ENCODE data around the gene POLR3C.
"Not testable (repeated sequence)": the region's sequence is repeated elsewhere in the genome, so short reads cannot be mapped to it uniquely, and the experiment has no call there.

The POLR3C gene

DNA sequence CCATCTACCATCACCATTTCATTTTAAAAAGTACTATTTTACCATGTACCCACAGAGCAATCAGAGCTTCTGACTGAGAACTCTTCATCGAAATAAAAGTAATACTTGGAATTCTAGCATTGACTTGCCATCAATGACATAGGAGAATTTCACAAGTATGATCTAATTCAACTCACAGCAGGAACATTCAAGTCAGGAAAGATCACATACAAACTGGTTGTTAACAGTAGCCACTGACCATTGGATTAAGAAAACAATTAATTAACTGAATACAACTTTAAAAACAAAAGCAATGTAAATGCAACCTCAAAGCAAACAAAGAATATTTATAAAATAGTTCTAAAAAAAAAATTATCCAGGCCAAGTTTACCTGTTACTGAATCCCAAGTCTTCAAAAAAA is 18.9 kb upstream of the POLR3C start:
- H3K9me3 ChIP-seq (ENCODE audit: insufficient read depth, low read length), result no peaks in the 10 kb centered on the region
- H4K20me1 ChIP-seq (ENCODE audit: insufficient read depth, low read length), result peaks cover 59% of the 10 kb centered on the region
- no peak overlapping the region for H3K4me3 ChIP-seq (ENCODE audit: low read length)
- H3K4me2 ChIP-seq (ENCODE audit: low read length), result no peak overlapping the region
- H3K4me1 ChIP-seq (ENCODE audit: low read length), result peaks cover 12% of the 10 kb centered on the region; the same call in 1 of the 2 replicates
- H3K36me3 ChIP-seq (replicated peaks; ENCODE audit: low read depth, low read length), result peaks cover 3% of the 10 kb centered on the region
- no peak overlapping the region for H3K9ac ChIP-seq (ENCODE audit: low read length)
- no peaks in the 10 kb centered on the region for H3K27me3 ChIP-seq (ENCODE audit: low read depth, low read length)
- peaks cover 90% of the 10 kb centered on the region for H3K79me2 ChIP-seq (ENCODE audit: low read length)
- no peak overlapping the region for H2AFZ ChIP-seq (ENCODE audit: low read depth, low read length)
- H3K27ac ChIP-seq (ENCODE audit: low read length), result no peak overlapping the region
- TF ChIP-seq EZH2phosphoT487 (IDR thresholded peaks at IDR 0.05; ENCODE audit: low read depth), result no peak
- TF ChIP-seq, protein P1, sequence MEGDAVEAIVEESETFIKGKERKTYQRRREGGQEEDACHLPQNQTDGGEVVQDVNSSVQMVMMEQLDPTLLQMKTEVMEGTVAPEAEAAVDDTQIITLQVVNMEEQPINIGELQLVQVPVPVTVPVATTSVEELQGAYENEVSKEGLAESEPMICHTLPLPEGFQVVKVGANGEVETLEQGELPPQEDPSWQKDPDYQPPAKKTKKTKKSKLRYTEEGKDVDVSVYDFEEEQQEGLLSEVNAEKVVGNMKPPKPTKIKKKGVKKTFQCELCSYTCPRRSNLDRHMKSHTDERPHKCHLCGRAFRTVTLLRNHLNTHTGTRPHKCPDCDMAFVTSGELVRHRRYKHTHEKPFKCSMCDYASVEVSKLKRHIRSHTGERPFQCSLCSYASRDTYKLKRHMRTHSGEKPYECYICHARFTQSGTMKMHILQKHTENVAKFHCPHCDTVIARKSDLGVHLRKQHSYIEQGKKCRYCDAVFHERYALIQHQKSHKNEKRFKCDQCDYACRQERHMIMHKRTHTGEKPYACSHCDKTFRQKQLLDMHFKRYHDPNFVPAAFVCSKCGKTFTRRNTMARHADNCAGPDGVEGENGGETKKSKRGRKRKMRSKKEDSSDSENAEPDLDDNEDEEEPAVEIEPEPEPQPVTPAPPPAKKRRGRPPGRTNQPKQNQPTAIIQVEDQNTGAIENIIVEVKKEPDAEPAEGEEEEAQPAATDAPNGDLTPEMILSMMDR (IDR thresholded peaks at IDR 0.05; ENCODE audit: low read depth, low read length), result no peak

DNA sequence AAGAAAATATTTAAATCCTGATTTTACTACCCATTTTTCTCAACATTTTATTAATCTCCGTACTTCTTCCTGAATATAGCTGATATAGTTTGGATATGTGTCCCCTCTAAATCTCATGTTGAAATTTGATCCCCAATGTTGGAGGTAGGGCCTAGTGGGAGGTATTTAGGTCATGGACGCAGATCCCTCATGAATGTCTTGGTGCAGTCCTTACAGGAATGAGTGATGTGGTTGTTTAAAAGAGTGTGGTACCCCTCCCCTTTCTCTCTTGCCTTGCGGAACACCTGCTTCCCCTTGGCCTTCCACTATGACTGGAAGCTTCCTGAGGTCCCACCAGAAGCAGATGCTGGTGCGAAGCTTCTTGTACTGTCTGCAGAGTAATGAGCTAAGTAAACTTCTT is 17.6 kb upstream of the POLR3C start:
- Histone ChIP-seq H3K9me3 (ENCODE audit: insufficient read depth, low read length) (no peaks in the 10 kb centered on the region), H3K79me2 (ENCODE audit: low read length) (peaks cover 77% of the 10 kb centered on the region), H3K27ac (ENCODE audit: low read length) (no peak overlapping the region), H3K36me3 (replicated peaks; ENCODE audit: low read depth, low read length) (no peaks in the 10 kb centered on the region), H3K4me2 (ENCODE audit: low read length) (no peak overlapping the region), H3K4me3 (ENCODE audit: low read length) (no peak overlapping the region), H3K27me3 (ENCODE audit: low read depth, low read length) (no peaks in the 10 kb centered on the region), H3K4me1 (ENCODE audit: low read length) (peaks cover 12% of the 10 kb centered on the region; the same call in 1 of the 2 replicates), H3K9ac (ENCODE audit: low read length) (no peak overlapping the region), H4K20me1 (ENCODE audit: insufficient read depth, low read length) (peaks cover 54% of the 10 kb centered on the region), H2AFZ (ENCODE audit: low read depth, low read length) (no peak overlapping the region)
- TF ChIP-seq, protein P1 (IDR thresholded peaks at IDR 0.05; ENCODE audit: low read depth, low read length), result no peak

DNA sequence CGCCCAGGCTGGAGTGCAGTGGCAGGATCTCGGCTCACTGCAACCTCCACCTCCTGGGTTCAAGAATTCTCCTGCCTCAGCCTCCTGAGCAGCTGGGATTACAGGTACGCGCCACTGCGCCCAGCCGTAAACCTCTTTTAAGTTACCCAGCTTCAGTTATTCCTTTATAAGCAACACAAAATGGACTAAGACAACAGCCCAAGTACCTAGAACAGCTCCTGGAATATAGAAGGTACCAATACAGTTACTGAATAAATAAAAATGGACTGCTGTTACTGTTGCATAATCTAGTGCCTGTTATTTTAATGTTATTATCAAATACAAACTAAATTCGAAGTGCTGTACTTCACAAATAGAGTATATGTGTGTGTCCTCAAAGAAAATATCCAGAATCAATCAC is 17.2 kb upstream of the POLR3C start:
- no peak overlapping the region for H3K27ac ChIP-seq (ENCODE audit: low read length)
- H3K27me3 ChIP-seq (ENCODE audit: low read depth, low read length), result no peaks in the 10 kb centered on the region
- peaks cover 72% of the 10 kb centered on the region for H3K79me2 ChIP-seq (ENCODE audit: low read length)
- H2AFZ ChIP-seq (ENCODE audit: low read depth, low read length), result no peak overlapping the region
- peaks cover 8% of the 10 kb centered on the region; the same call in 1 of the 2 replicates for H3K4me1 ChIP-seq (ENCODE audit: low read length)
- H3K4me2 ChIP-seq (ENCODE audit: low read length), result no peak overlapping the region
- H3K36me3 ChIP-seq (replicated peaks; ENCODE audit: low read depth, low read length), result no peaks in the 10 kb centered on the region
- peaks cover 54% of the 10 kb centered on the region for H4K20me1 ChIP-seq (ENCODE audit: insufficient read depth, low read length)
- no peak overlapping the region for H3K4me3 ChIP-seq (ENCODE audit: low read length)
- no peaks in the 10 kb centered on the region for H3K9me3 ChIP-seq (ENCODE audit: insufficient read depth, low read length)
- no peak overlapping the region for H3K9ac ChIP-seq (ENCODE audit: low read length)
- TF ChIP-seq, protein P1 (IDR thresholded peaks at IDR 0.05; ENCODE audit: low read depth, low read length), result no peak
- no peak for TF ChIP-seq EZH2phosphoT487 (IDR thresholded peaks at IDR 0.05; ENCODE audit: low read depth)

DNA sequence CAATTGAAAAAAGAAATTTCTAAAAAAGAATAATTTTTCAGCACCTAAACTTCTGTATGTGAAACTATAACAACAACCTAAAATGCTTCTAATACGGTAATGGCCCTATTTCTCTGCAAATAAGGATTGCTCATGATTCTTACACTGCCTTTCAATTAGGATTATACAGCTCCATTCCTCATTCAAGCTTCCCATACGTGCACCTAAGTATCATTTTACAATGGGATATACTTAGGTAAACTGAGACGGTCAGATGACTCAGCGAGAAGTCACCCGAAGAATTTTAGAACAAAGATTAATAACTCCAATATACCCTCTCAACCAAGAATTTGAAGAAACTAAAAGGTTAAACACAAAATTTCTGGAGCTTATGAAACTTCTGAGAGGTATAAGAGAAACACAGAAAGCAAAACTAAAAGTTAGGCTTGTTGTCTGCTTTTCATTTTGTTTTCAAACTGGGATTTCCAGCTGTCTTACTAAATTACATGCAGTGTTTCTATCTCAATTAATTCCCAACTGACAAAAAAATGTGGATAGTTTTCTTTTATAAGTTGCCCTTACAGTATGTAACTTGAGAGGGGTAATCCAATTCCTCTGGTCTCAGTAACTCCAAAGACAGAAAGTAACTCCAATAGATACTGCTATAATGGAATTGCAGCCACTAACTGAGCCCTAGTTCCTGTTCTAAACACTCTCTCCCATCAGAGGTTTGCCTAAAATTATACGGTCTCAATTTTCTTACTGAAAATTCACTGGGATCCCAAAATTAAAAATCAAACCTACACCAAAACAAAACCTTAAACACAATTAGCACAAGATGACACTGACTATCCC is 10.8 kb upstream of the POLR3C start:
- not testable (repeated sequence) for H3K4me3 ChIP-seq (ENCODE audit: low read length); H3K36me3 ChIP-seq (replicated peaks; ENCODE audit: low read depth, low read length); H3K9me3 ChIP-seq (ENCODE audit: insufficient read depth, low read length); H3K27ac ChIP-seq (ENCODE audit: low read length); H3K4me2 ChIP-seq (ENCODE audit: low read length); H3K27me3 ChIP-seq (ENCODE audit: low read depth, low read length); H4K20me1 ChIP-seq (ENCODE audit: insufficient read depth, low read length); H3K9ac ChIP-seq (ENCODE audit: low read length); H2AFZ ChIP-seq (ENCODE audit: low read depth, low read length)
- H3K4me1 ChIP-seq (ENCODE audit: low read length), result peaks cover 14% of the 10 kb centered on the region
- peaks cover 14% of the 10 kb centered on the region for H3K79me2 ChIP-seq (ENCODE audit: low read length)

DNA sequence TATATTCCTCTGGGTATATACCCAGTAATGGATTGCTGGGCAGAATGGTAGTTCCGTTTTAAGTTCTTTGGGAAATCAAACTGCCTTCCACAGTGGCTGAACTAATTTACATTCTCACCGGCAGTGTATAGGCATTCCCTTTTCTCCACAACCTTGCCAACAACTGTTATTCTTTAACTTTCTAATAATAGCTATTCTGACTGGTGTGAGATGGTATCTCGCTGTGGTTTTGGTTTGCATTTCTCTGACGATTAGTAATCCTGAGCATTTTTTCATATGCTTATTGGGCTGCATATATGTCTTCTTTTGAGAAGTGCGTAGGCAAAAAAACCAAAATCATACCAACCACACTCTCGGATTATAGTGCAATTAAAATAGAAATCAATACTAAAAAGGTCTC is 5.9 kb upstream of the POLR3C start:
- not testable (repeated sequence) for H3K4me3 ChIP-seq (ENCODE audit: low read length); H3K36me3 ChIP-seq (replicated peaks; ENCODE audit: low read depth, low read length); H3K9ac ChIP-seq (ENCODE audit: low read length); H4K20me1 ChIP-seq (ENCODE audit: insufficient read depth, low read length); H3K27ac ChIP-seq (ENCODE audit: low read length); H3K4me2 ChIP-seq (ENCODE audit: low read length); H3K9me3 ChIP-seq (ENCODE audit: insufficient read depth, low read length); H2AFZ ChIP-seq (ENCODE audit: low read depth, low read length); H3K27me3 ChIP-seq (ENCODE audit: low read depth, low read length)
- Histone ChIP-seq H3K79me2 (ENCODE audit: low read length) (peaks cover 18% of the 10 kb centered on the region), H3K4me1 (ENCODE audit: low read length) (peaks cover 16% of the 10 kb centered on the region)

DNA sequence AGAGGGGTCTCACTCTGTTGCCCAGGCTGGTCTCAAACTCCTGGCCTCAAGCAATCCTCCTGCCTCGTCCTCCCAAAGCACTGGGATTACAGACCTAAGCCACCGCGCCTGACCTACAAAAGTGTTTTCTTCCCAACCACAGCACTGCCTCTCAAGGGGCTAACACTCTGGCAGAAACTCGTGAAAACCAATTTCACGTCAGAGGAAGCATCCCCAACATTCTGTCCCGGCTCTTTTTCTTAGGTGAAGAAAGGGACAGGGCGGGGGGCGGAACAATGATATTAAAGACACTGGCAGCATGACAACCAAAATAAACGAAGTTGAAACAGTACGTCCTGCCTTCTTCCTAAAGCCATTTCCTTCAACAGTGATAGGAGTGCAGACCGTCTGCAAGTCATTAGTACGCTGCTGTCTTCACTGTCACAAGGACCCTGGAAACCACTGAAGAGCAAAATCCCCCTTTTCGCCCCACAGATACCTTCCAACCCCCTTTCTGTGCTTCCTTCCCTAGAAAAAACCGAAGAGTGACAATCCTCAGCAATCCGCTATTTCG is 1.1 kb upstream of the POLR3C start:
- Histone ChIP-seq H3K4me1 (ENCODE audit: low read length) (peaks cover 14% of the 10 kb centered on the region), H3K4me2 (ENCODE audit: low read length) (peak overlapping the region; percentile 61), H3K36me3 (replicated peaks; ENCODE audit: low read depth, low read length) (peaks cover 20% of the 10 kb centered on the region), H3K79me2 (ENCODE audit: low read length) (peaks cover 54% of the 10 kb centered on the region), H3K4me3 (ENCODE audit: low read length) (peak overlapping the region; percentile 60)
- not testable (repeated sequence) for H3K27me3 ChIP-seq (ENCODE audit: low read depth, low read length); H3K27ac ChIP-seq (ENCODE audit: low read length); H4K20me1 ChIP-seq (ENCODE audit: insufficient read depth, low read length); H3K9ac ChIP-seq (ENCODE audit: low read length); H2AFZ ChIP-seq (ENCODE audit: low read depth, low read length); H3K9me3 ChIP-seq (ENCODE audit: insufficient read depth, low read length)

Measured in OCI-LY3 (cell line).